Measurements from ENCODE around the gene TMEM44. TPM values are rescaled to one million over a fixed set of nuclear protein-coding genes. Genes with fewer than 3 reads are reported as not detected.

TMEM44 gene
- total and polyA plus RNA-seq, 8 donors = 13.4 to 46.2 (median 34.9) TPM

- intact Hi-C loops (cut with DNase I) = no loop called here
- no peak overlapping the region for H3K4me3 ChIP-seq
- no peaks in the 10 kb centered on the region for H3K9me3 ChIP-seq
- peaks cover 0 to 19% of the 10 kb centered on the region in 2 donors for H3K27me3 ChIP-seq
- DNase-seq (no peak), ATAC-seq (no peak)
- TF ChIP-seq CTCF (IDR thresholded peaks at IDR 0.05) = no peak
- peak overlapping the region in 1 of 2 donors; percentile 15 for H3K27ac ChIP-seq
- H3K4me1 ChIP-seq = peaks cover 0 to 63% of the 10 kb centered on the region in 2 donors
- no peaks in the 10 kb centered on the region for H3K36me3 ChIP-seq
Measured at GRCh38 chr3:194572944-194573491, 60.2 kb downstream of the TMEM44 start.

- peak in 2 of 4 donors; percentile 64 to 70 for DNase-seq
- intact Hi-C loops (cut with DNase I) = no loop called here
- Histone ChIP-seq H3K4me1 (peaks cover 0 to 56% of the 10 kb centered on the region in 2 donors), H3K4me3 (no peak overlapping the region), H3K27ac (peak overlapping the region in 1 of 2 donors; percentile 45), H3K27me3 (peaks cover 0 to 19% of the 10 kb centered on the region in 2 donors), H3K9me3 (no peaks in the 10 kb centered on the region), H3K36me3 (no peaks in the 10 kb centered on the region)
- ATAC-seq = peak; percentile 40
- no peak for TF ChIP-seq CTCF (IDR thresholded peaks at IDR 0.05)
Measured at GRCh38 chr3:194572143-194572789, 61.0 kb downstream of the TMEM44 start.

- no peak for TF ChIP-seq CTCF (IDR thresholded peaks at IDR 0.05)
- peak overlapping the region in 1 of 2 donors; percentile 45 for H3K27ac ChIP-seq
- DNase-seq (no peak), ATAC-seq (no peak)
- intact Hi-C loops (cut with DNase I) = no loop called here
- no peak overlapping the region for H3K4me3 ChIP-seq
- H3K4me1 ChIP-seq = peaks cover 0 to 55% of the 10 kb centered on the region in 2 donors
- H3K9me3 ChIP-seq = no peaks in the 10 kb centered on the region
- peaks cover 0 to 19% of the 10 kb centered on the region in 2 donors for H3K27me3 ChIP-seq
- H3K36me3 ChIP-seq = no peaks in the 10 kb centered on the region
Measured at GRCh38 chr3:194571491-194572142, 61.6 kb downstream of the TMEM44 start.

GRCh38 chr3:194570898-194571297 is 62.3 kb downstream of the TMEM44 start:
- ATAC-seq = no peak
- H3K27me3 ChIP-seq = peaks cover 0 to 19% of the 10 kb centered on the region in 2 donors
- no peak overlapping the region for H3K27ac ChIP-seq
- no peaks in the 10 kb centered on the region for H3K9me3 ChIP-seq
- intact Hi-C loops (cut with DNase I) = no loop called here
- H3K4me1 ChIP-seq = peaks cover 0 to 49% of the 10 kb centered on the region in 2 donors
- no peak overlapping the region for H3K4me3 ChIP-seq
- H3K36me3 ChIP-seq = no peaks in the 10 kb centered on the region
- DNase-seq = no peak
- TF ChIP-seq CTCF (IDR thresholded peaks at IDR 0.05) = no peak

GRCh38 chr3:194570235-194570634 is 63.0 kb downstream of the TMEM44 start:
- peaks cover 0 to 42% of the 10 kb centered on the region in 2 donors for H3K4me1 ChIP-seq

More at GRCh38 chr3:194570235-194570634, 63.0 kb downstream of the TMEM44 start:
- H3K9me3 ChIP-seq = no peaks in the 10 kb centered on the region
- no peak overlapping the region for H3K4me3 ChIP-seq
- peaks cover 0 to 20% of the 10 kb centered on the region in 2 donors for H3K27me3 ChIP-seq
- no peak for ATAC-seq
- H3K36me3 ChIP-seq = no peaks in the 10 kb centered on the region
- DNase-seq = no peak
- no peak for TF ChIP-seq CTCF (IDR thresholded peaks at IDR 0.05)
- H3K27ac ChIP-seq = no peak overlapping the region
- intact Hi-C loops (cut with DNase I) = no loop called here
